Muscle of arm (tissue), 12 donors: ENCODE results near the gene DUSP10. TPM values are rescaled to one million over a fixed set of nuclear protein-coding genes. Genes with fewer than 3 reads are reported as not detected.

Experiments used
- DNase-seq: peaks from one replicate; pipeline ENCODE4 v3.0.0-alpha.2; 2013
- polyA plus RNA-seq, 12 donors: library from polyadenylated mRNA; unstranded; fragments of 120-200 nt; gene quantifications; one replicate each; pipeline ENCODE4 v1.2.1, GENCODE V29; 2013; ENCODE audit not compliant: insufficient read length in 12 of 12

Gene DUSP10
- polyA plus RNA-seq, 12 donors = 9.0 to 208 (median 25.3) TPM

GRCh38 chr1:221735999-221736398 is 5.9 kb downstream of the DUSP10 start:
- no peak for DNase-seq

GRCh38 chr1:221734187-221734586 is 7.7 kb downstream of the DUSP10 start:
- DNase-seq = no peak

GRCh38 chr1:221732052-221732451 is 9.8 kb downstream of the DUSP10 start:
- DNase-seq = no peak

- no peak for DNase-seq
Observed at GRCh38 chr1:221729771-221730330, 12.0 kb downstream of the DUSP10 start.

- DNase-seq = no peak
Observed at GRCh38 chr1:221728037-221728505, 13.8 kb downstream of the DUSP10 start.

- no peak for DNase-seq
Observed at GRCh38 chr1:221727146-221728036, 14.5 kb downstream of the DUSP10 start.

GRCh38 chr1:221725735-221726672 is 15.9 kb downstream of the DUSP10 start:
- DNase-seq = no peak

GRCh38 chr1:221724931-221725605 is 16.8 kb downstream of the DUSP10 start:
- DNase-seq = no peak

GRCh38 chr1:221723848-221724236 is 18.0 kb downstream of the DUSP10 start:
- DNase-seq = no peak

- DNase-seq = no peak
Observed at GRCh38 chr1:221723018-221723847, 18.7 kb downstream of the DUSP10 start.

GRCh38 chr1:221722254-221723017 is 19.5 kb downstream of the DUSP10 start:
- DNase-seq = no peak

GRCh38 chr1:221720545-221720944 is 21.3 kb downstream of the DUSP10 start:
- no peak for DNase-seq

GRCh38 chr1:221719987-221720386 is 21.9 kb downstream of the DUSP10 start:
- no peak for DNase-seq

GRCh38 chr1:221719278-221719597 is 22.7 kb downstream of the DUSP10 start:
- no peak for DNase-seq

- DNase-seq = no peak
Observed at GRCh38 chr1:221718381-221719277, 23.3 kb downstream of the DUSP10 start.

GRCh38 chr1:221717485-221717853 is 24.4 kb downstream of the DUSP10 start:
- no peak for DNase-seq

GRCh38 chr1:221716713-221717484 is 25.0 kb downstream of the DUSP10 start:
- no peak for DNase-seq
